Measurements from ENCODE around the gene ZNF431. TPM values are rescaled to one million over a fixed set of nuclear protein-coding genes. Genes with fewer than 3 reads are reported as not detected.

The ZNF431 gene
- total and polyA plus RNA-seq, 3 donors from 2014 or later = 12.8 to 50.0 (median 49.4) TPM

Small RNA genes within 50 kb of the gene (small RNA-seq; reads per million reads assigned to genes)
- 0 reads per million in 2 donors for gene RNA5SP469

Other genes with a start within 250 kb of the ZNF431 start
- 10 to 100 TPM; 19.7 to 33.0 TPM for gene ZNF85, start 218.8 kb upstream of the ZNF431 start, total RNA-seq
- gene ZNF85, start 218.8 kb upstream of the ZNF431 start, polyA plus RNA-seq (ENCODE audit: insufficient read depth, low read depth, low replicate concordance) = 9.5 TPM
- gene ZNF430, start 121.4 kb upstream of the ZNF431 start, total RNA-seq = 10 to 100 TPM in 1 of 2 donors, 1 to 10 TPM in 1; 9.2 to 11.7 TPM
- 3.8 TPM for gene ZNF430, start 121.4 kb upstream of the ZNF431 start, polyA plus RNA-seq (ENCODE audit: insufficient read depth, low read depth, low replicate concordance)
- gene ZNF714, start 59.8 kb upstream of the ZNF431 start, total RNA-seq = 10 to 100 TPM; 25.3 to 36.4 TPM
- 4.2 TPM for gene ZNF714, start 59.8 kb upstream of the ZNF431 start, polyA plus RNA-seq (ENCODE audit: insufficient read depth, low read depth, low replicate concordance)
- gene ZNF708, start 187.4 kb downstream of the ZNF431 start, total RNA-seq = 10 to 100 TPM; 17.2 to 21.2 TPM
- gene ZNF708, start 187.4 kb downstream of the ZNF431 start, polyA plus RNA-seq (ENCODE audit: insufficient read depth, low read depth, low replicate concordance) = 2.1 TPM
- gene ZNF738, start 217.0 kb downstream of the ZNF431 start, total RNA-seq = 10 to 100 TPM; 18.8 to 23.5 TPM
- 13.1 TPM for gene ZNF738, start 217.0 kb downstream of the ZNF431 start, polyA plus RNA-seq (ENCODE audit: insufficient read depth, low read depth, low replicate concordance)